Activated CD4-positive, alpha-beta T cell treated with anti-CD3 and anti-CD28 coated beads, Interleukin-2, amount 10 ng/mL, durations not matched to agents 24 days and 14 days (primary cell): ENCODE measurements around the gene MEGF11. TPM values are rescaled to one million over a fixed set of nuclear protein-coding genes. Genes with fewer than 3 reads are reported as not detected.

Experiments
- DNase-seq: peaks from one replicate; pipeline ENCODE4 v3.0.0; 2022
- H3K27ac Mint-ChIP-seq: one replicate; pipeline ENCODE4 v1.8.0; 2022; ENCODE audit warnings: mild to moderate bottlenecking, mixed read lengths
- H3K27me3 Mint-ChIP-seq: one replicate; pipeline ENCODE4 v1.8.0; 2022; ENCODE audit warnings: mixed read lengths
- H3K36me3 Mint-ChIP-seq: one replicate; pipeline ENCODE4 v1.8.0; 2022; ENCODE audit warnings: low read depth, mild to moderate bottlenecking, mixed read lengths
- H3K4me1 Mint-ChIP-seq: one replicate; pipeline ENCODE4 v1.8.0; 2021; ENCODE audit warnings: mixed read lengths
- H3K4me3 Mint-ChIP-seq: one replicate; pipeline ENCODE4 v1.8.0; 2022; ENCODE audit warnings: mild to moderate bottlenecking, moderate library complexity, mixed read lengths
- H3K9me3 Mint-ChIP-seq: one replicate; pipeline ENCODE4 v1.8.0; 2021; ENCODE audit warnings: mixed read lengths
- intact Hi-C: fragments of 100-400 bp; cut with micrococcal nuclease; formaldehyde crosslinking; loops from one replicate; pipeline ENCODE4 v1.15.1; 2023
- total RNA-seq: library from RNA; stranded (reverse); gene quantifications from 2 replicates; pipeline ENCODE4 v1.2.3, GENCODE V29; 2022

Gene MEGF11
- total RNA-seq, 1 donor from 2014 or later, result not detected

GRCh38 chr15:66120422-66120821 lies 133.1 kb downstream of the MEGF11 start:
- H3K4me1 Mint-ChIP-seq, result peaks cover 5% of the 10 kb centered on the region
- no peaks in the 10 kb centered on the region for H3K9me3 Mint-ChIP-seq
- intact Hi-C loops, result no loop called here
- H3K27me3 Mint-ChIP-seq, result peaks cover 15% of the 10 kb centered on the region
- H3K4me3 Mint-ChIP-seq, result no peak overlapping the region
- DNase-seq, result no peak
- no peak overlapping the region for H3K27ac Mint-ChIP-seq
- no peaks in the 10 kb centered on the region for H3K36me3 Mint-ChIP-seq

GRCh38 chr15:66117841-66118240 lies 135.7 kb downstream of the MEGF11 start:
- peaks cover 5% of the 10 kb centered on the region for H3K4me1 Mint-ChIP-seq
- H3K9me3 Mint-ChIP-seq, result no peaks in the 10 kb centered on the region
- DNase-seq, result no peak
- no peaks in the 10 kb centered on the region for H3K36me3 Mint-ChIP-seq
- no peak overlapping the region for H3K27ac Mint-ChIP-seq
- intact Hi-C loops, result no loop called here
- peaks cover 16% of the 10 kb centered on the region for H3K27me3 Mint-ChIP-seq
- H3K4me3 Mint-ChIP-seq, result no peak overlapping the region

GRCh38 chr15:66115568-66116206 lies 137.9 kb downstream of the MEGF11 start:
- peaks cover 17% of the 10 kb centered on the region for H3K27me3 Mint-ChIP-seq
- intact Hi-C loops, result no loop called here
- H3K4me1 Mint-ChIP-seq, result peaks cover 5% of the 10 kb centered on the region
- H3K9me3 Mint-ChIP-seq, result no peaks in the 10 kb centered on the region
- no peak overlapping the region for H3K4me3 Mint-ChIP-seq
- DNase-seq, result peak; percentile 72
- no peaks in the 10 kb centered on the region for H3K36me3 Mint-ChIP-seq
- no peak overlapping the region for H3K27ac Mint-ChIP-seq

- Mint-ChIP-seq H3K9me3 (no peaks in the 10 kb centered on the region), H3K27me3 (peaks cover 17% of the 10 kb centered on the region), H3K4me3 (no peak overlapping the region), H3K4me1 (peaks cover 5% of the 10 kb centered on the region), H3K36me3 (no peaks in the 10 kb centered on the region), H3K27ac (no peak overlapping the region)
- DNase-seq, result no peak
- intact Hi-C loops, result no loop called here
Observed at GRCh38 chr15:66114863-66115425, 138.6 kb downstream of the MEGF11 start.

GRCh38 chr15:66112388-66112787 lies 141.2 kb downstream of the MEGF11 start:
- H3K4me1 Mint-ChIP-seq, result peaks cover 5% of the 10 kb centered on the region

GRCh38 chr15:66111363-66111762 lies 142.2 kb downstream of the MEGF11 start:
- Mint-ChIP-seq H3K27me3 (peaks cover 15% of the 10 kb centered on the region), H3K9me3 (no peaks in the 10 kb centered on the region), H3K36me3 (no peaks in the 10 kb centered on the region), H3K27ac (no peak overlapping the region), H3K4me1 (peaks cover 5% of the 10 kb centered on the region), H3K4me3 (no peak overlapping the region)
- DNase-seq, result no peak
- intact Hi-C loops, result no loop called here

More at GRCh38 chr15:66112388-66112787, 141.2 kb downstream of the MEGF11 start:
- no peak for DNase-seq
- H3K27ac Mint-ChIP-seq, result no peak overlapping the region
- no peaks in the 10 kb centered on the region for H3K9me3 Mint-ChIP-seq
- H3K4me3 Mint-ChIP-seq, result no peak overlapping the region
- no peaks in the 10 kb centered on the region for H3K36me3 Mint-ChIP-seq
- peaks cover 15% of the 10 kb centered on the region for H3K27me3 Mint-ChIP-seq
- intact Hi-C loops, result no loop called here

- DNase-seq, result no peak
- Mint-ChIP-seq H3K36me3 (no peaks in the 10 kb centered on the region), H3K9me3 (no peaks in the 10 kb centered on the region), H3K4me1 (peaks cover 3% of the 10 kb centered on the region), H3K27me3 (peaks cover 15% of the 10 kb centered on the region), H3K4me3 (no peak overlapping the region), H3K27ac (no peak overlapping the region)
- intact Hi-C loops, result no loop called here
Observed at GRCh38 chr15:66110864-66111263, 142.7 kb downstream of the MEGF11 start.

GRCh38 chr15:66109826-66110225 lies 143.7 kb downstream of the MEGF11 start:
- H3K4me3 Mint-ChIP-seq, result no peak overlapping the region
- no peaks in the 10 kb centered on the region for H3K4me1 Mint-ChIP-seq
- intact Hi-C loops, result no loop called here
- no peaks in the 10 kb centered on the region for H3K9me3 Mint-ChIP-seq
- H3K27me3 Mint-ChIP-seq, result peaks cover 17% of the 10 kb centered on the region
- H3K36me3 Mint-ChIP-seq, result no peaks in the 10 kb centered on the region
- H3K27ac Mint-ChIP-seq, result no peak overlapping the region
- no peak for DNase-seq

GRCh38 chr15:66108483-66109265 lies 144.9 kb downstream of the MEGF11 start:
- intact Hi-C loops, result no loop called here
- Mint-ChIP-seq H3K4me1 (no peaks in the 10 kb centered on the region), H3K4me3 (no peak overlapping the region), H3K9me3 (no peaks in the 10 kb centered on the region), H3K27ac (no peak overlapping the region), H3K27me3 (peaks cover 13% of the 10 kb centered on the region), H3K36me3 (no peaks in the 10 kb centered on the region)
- no peak for DNase-seq

- DNase-seq, result no peak
- no peaks in the 10 kb centered on the region for H3K4me1 Mint-ChIP-seq
- H3K4me3 Mint-ChIP-seq, result no peak overlapping the region
- H3K27me3 Mint-ChIP-seq, result peaks cover 9% of the 10 kb centered on the region
- intact Hi-C loops, result no loop called here
- no peaks in the 10 kb centered on the region for H3K9me3 Mint-ChIP-seq
- H3K27ac Mint-ChIP-seq, result no peak overlapping the region
- H3K36me3 Mint-ChIP-seq, result no peaks in the 10 kb centered on the region
Observed at GRCh38 chr15:66107070-66107469, 146.5 kb downstream of the MEGF11 start.

- intact Hi-C loops, result no loop called here
- Mint-ChIP-seq H3K4me1 (peaks cover 6% of the 10 kb centered on the region), H3K4me3 (no peak overlapping the region), H3K27me3 (peaks cover 9% of the 10 kb centered on the region), H3K36me3 (no peaks in the 10 kb centered on the region), H3K27ac (no peak overlapping the region), H3K9me3 (no peaks in the 10 kb centered on the region)
- DNase-seq, result no peak
Observed at GRCh38 chr15:66105286-66106265, 148.0 kb downstream of the MEGF11 start.

- Mint-ChIP-seq H3K27ac (no peak overlapping the region), H3K27me3 (peaks cover 6% of the 10 kb centered on the region), H3K4me1 (peaks cover 6% of the 10 kb centered on the region), H3K4me3 (no peak overlapping the region), H3K36me3 (no peaks in the 10 kb centered on the region), H3K9me3 (no peaks in the 10 kb centered on the region)
- DNase-seq, result no peak
- intact Hi-C loops, result no loop called here
Observed at GRCh38 chr15:66103293-66103590, 150.3 kb downstream of the MEGF11 start.

GRCh38 chr15:66102563-66103292 lies 150.8 kb downstream of the MEGF11 start:
- DNase-seq, result no peak
- H3K36me3 Mint-ChIP-seq, result no peaks in the 10 kb centered on the region
- no peaks in the 10 kb centered on the region for H3K9me3 Mint-ChIP-seq
- intact Hi-C loops, result no loop called here
- peaks cover 5% of the 10 kb centered on the region for H3K27me3 Mint-ChIP-seq
- no peak overlapping the region for H3K4me3 Mint-ChIP-seq
- H3K4me1 Mint-ChIP-seq, result peaks cover 6% of the 10 kb centered on the region
- no peak overlapping the region for H3K27ac Mint-ChIP-seq
